CD4-positive, CD25-positive, alpha-beta regulatory T cell (primary cell): Measurements from ENCODE around the gene KDM2B. TPM values are rescaled to one million over a fixed set of nuclear protein-coding genes. Genes with fewer than 3 reads are reported as not detected.
A peak's percentile ranks its signal among the peaks of the same experiment; 100 is the strongest.

Experiments used
- ATAC-seq, 2 donors: fragments of 150-1000 bp; cut with Tn5 transposase; one replicate each; pipeline ENCODE4 v1.10.0; 2021; ENCODE audit warnings: low read depth in 2 of 2, moderate number of reproducible peaks in 2 of 2, moderate library complexity in 1 of 2
- DNase-seq, 3 donors: peaks; one replicate each; pipeline versions ENCODE4 v3.0.0 to v3.0.0-alpha.2; 2012 to 2022; ENCODE audit warnings: mixed read lengths in 1 of 3
- H3K27ac ChIP-seq: one replicate; pipeline ENCODE4 v1.7.0; 2013; ENCODE audit warnings: mild to moderate bottlenecking, low read length; ENCODE audit not compliant: insufficient read depth, poor library complexity, severe bottlenecking
- H3K27me3 ChIP-seq: one replicate; pipeline ENCODE4 v1.7.0; 2013; ENCODE audit warnings: low read length; ENCODE audit not compliant: control insufficient read depth, insufficient read depth
- H3K36me3 ChIP-seq: one replicate; pipeline ENCODE4 v1.7.0; 2013; ENCODE audit warnings: mild to moderate bottlenecking, low read length, moderate library complexity; ENCODE audit not compliant: control insufficient read depth, insufficient read depth
- H3K4me1 ChIP-seq: 2 replicates; pipeline ENCODE4 v1.7.0; 2013; ENCODE audit warnings: mild to moderate bottlenecking, low read length; ENCODE audit not compliant: insufficient read depth, control insufficient read depth, poor library complexity, severe bottlenecking
- H3K4me3 ChIP-seq: one replicate; pipeline ENCODE4 v1.7.0; 2013; ENCODE audit warnings: low read depth, mild to moderate bottlenecking, low read length, moderate library complexity
- H3K9me3 ChIP-seq, 2 experiments: 1 replicate in 1 of 2; 2 replicates in 1 of 2; pipeline ENCODE4 v1.7.0; 2013; ENCODE audit warnings: low read length in 2 of 2, mild to moderate bottlenecking in 1 of 2, moderate library complexity in 1 of 2; ENCODE audit not compliant: control insufficient read depth in 2 of 2
- H3K27ac Mint-ChIP-seq, 3 donors: one replicate each; pipeline ENCODE4 v1.8.0; 2020 to 2022; ENCODE audit warnings: mild to moderate bottlenecking in 3 of 3, mixed read lengths in 3 of 3, moderate library complexity in 2 of 3
- H3K27me3 Mint-ChIP-seq: one replicate; pipeline ENCODE4 v1.8.0; 2022; ENCODE audit warnings: mild to moderate bottlenecking, mixed read lengths
- H3K36me3 Mint-ChIP-seq: one replicate; pipeline ENCODE4 v1.8.0; 2020; ENCODE audit warnings: mixed read lengths
- H3K4me1 Mint-ChIP-seq, 4 donors: one replicate each; pipeline ENCODE4 v1.8.0; 2020 to 2022; ENCODE audit warnings: mixed read lengths in 4 of 4, mild to moderate bottlenecking in 1 of 4
- H3K4me3 Mint-ChIP-seq, 4 donors: one replicate each; pipeline ENCODE4 v1.8.0; 2020 to 2022; ENCODE audit warnings: mild to moderate bottlenecking in 4 of 4, mixed read lengths in 4 of 4, moderate library complexity in 3 of 4
- H3K9me3 Mint-ChIP-seq, 7 donors: one replicate each; pipeline ENCODE4 v1.8.0; 2020 to 2022; ENCODE audit warnings: mixed read lengths in 7 of 7, mild to moderate bottlenecking in 3 of 7, moderate library complexity in 2 of 7
- polyA plus RNA-seq, 4 donors: library from polyadenylated mRNA; unstranded; fragments of 300-500 nt; fragmentation: Illumina TruSeq; gene quantifications; one replicate each; pipeline ENCODE4 v1.2.3, GENCODE V29; 2021
- total RNA-seq: library from RNA; stranded (reverse); gene quantifications from one replicate; pipeline ENCODE4 v1.2.3, GENCODE V29; 2022

The KDM2B gene
- total and polyA plus RNA-seq, 5 donors from 2014 or later, result 9.4 to 128 (median 11.5) TPM

GRCh38 chr12:121446750-121447149 lies 134.1 kb downstream of the KDM2B start:
- H3K4me3 Mint-ChIP-seq, result no peak overlapping the region
- peaks cover 19% of the 10 kb centered on the region for H3K36me3 ChIP-seq
- DNase-seq (no peak), ATAC-seq (no peak)
- H3K27ac Mint-ChIP-seq, result peak overlapping the region in 1 of 3 donors; percentile 73
- H3K9me3 Mint-ChIP-seq, result no peaks in the 10 kb centered on the region
- peaks cover 4% of the 10 kb centered on the region for H3K36me3 Mint-ChIP-seq
- peaks cover 6 to 17% (median 13%) of the 10 kb centered on the region in 4 donors for H3K4me1 Mint-ChIP-seq
- H3K27ac ChIP-seq, result no peak overlapping the region
- no peaks in the 10 kb centered on the region for H3K9me3 ChIP-seq
- no peaks in the 10 kb centered on the region for H3K27me3 Mint-ChIP-seq
- H3K4me1 ChIP-seq, result no peaks in the 10 kb centered on the region
- no peak overlapping the region for H3K4me3 ChIP-seq
- no peaks in the 10 kb centered on the region for H3K27me3 ChIP-seq

GRCh38 chr12:121444842-121445202 lies 136.0 kb downstream of the KDM2B start:
- Histone ChIP-seq H3K27me3 (no peaks in the 10 kb centered on the region), H3K36me3 (peaks cover 26% of the 10 kb centered on the region), H3K9me3 (no peaks in the 10 kb centered on the region), H3K4me3 (no peak overlapping the region), H3K4me1 (no peaks in the 10 kb centered on the region), H3K27ac (no peak overlapping the region)
- Mint-ChIP-seq H3K36me3 (peaks cover 10% of the 10 kb centered on the region), H3K4me1 (peaks cover 4 to 15% (median 8%) of the 10 kb centered on the region in 4 donors), H3K4me3 (no peak overlapping the region), H3K27ac (no peak overlapping the region), H3K9me3 (no peaks in the 10 kb centered on the region), H3K27me3 (no peaks in the 10 kb centered on the region)
- ATAC-seq (no peak), DNase-seq (no peak)

- Histone ChIP-seq H3K36me3 (peaks cover 31% of the 10 kb centered on the region), H3K27me3 (no peaks in the 10 kb centered on the region), H3K4me3 (no peak overlapping the region), H3K27ac (no peak overlapping the region), H3K4me1 (no peaks in the 10 kb centered on the region), H3K9me3 (no peaks in the 10 kb centered on the region)
- ATAC-seq, result no peak
- no peak for DNase-seq
- Mint-ChIP-seq H3K9me3 (no peaks in the 10 kb centered on the region), H3K4me1 (peaks cover 0 to 11% (median 6%) of the 10 kb centered on the region in 4 donors), H3K27ac (peak overlapping the region in 1 of 3 donors; percentile 52), H3K4me3 (no peak overlapping the region), H3K27me3 (no peaks in the 10 kb centered on the region), H3K36me3 (peaks cover 13% of the 10 kb centered on the region)
Observed at GRCh38 chr12:121443911-121444841, 136.6 kb downstream of the KDM2B start.

- H3K9me3 ChIP-seq, result no peaks in the 10 kb centered on the region
- Mint-ChIP-seq H3K4me1 (peaks cover 0 to 9% (median 3%) of the 10 kb centered on the region in 4 donors), H3K27me3 (no peaks in the 10 kb centered on the region), H3K36me3 (peaks cover 16% of the 10 kb centered on the region), H3K9me3 (no peaks in the 10 kb centered on the region), H3K27ac (peak overlapping the region in 2 of 3 donors; percentile 60 to 71), H3K4me3 (no peak overlapping the region)
- DNase-seq (peak; percentile 30 to 47 (median 39)), ATAC-seq (peak; percentile 70 to 73)
- H3K4me1 ChIP-seq, result no peaks in the 10 kb centered on the region
- no peaks in the 10 kb centered on the region for H3K27me3 ChIP-seq
- H3K36me3 ChIP-seq, result peaks cover 34% of the 10 kb centered on the region
- H3K4me3 ChIP-seq, result no peak overlapping the region
- H3K27ac ChIP-seq, result no peak overlapping the region
Observed at GRCh38 chr12:121443193-121443870, 137.5 kb downstream of the KDM2B start.

- Mint-ChIP-seq H3K27me3 (no peaks in the 10 kb centered on the region), H3K4me3 (no peak overlapping the region), H3K27ac (no peak overlapping the region), H3K9me3 (no peaks in the 10 kb centered on the region), H3K36me3 (peaks cover 22% of the 10 kb centered on the region), H3K4me1 (peaks cover 0 to 9% (median 3%) of the 10 kb centered on the region in 4 donors)
- no peak overlapping the region for H3K4me3 ChIP-seq
- H3K27ac ChIP-seq, result no peak overlapping the region
- no peak for ATAC-seq
- no peaks in the 10 kb centered on the region for H3K4me1 ChIP-seq
- no peaks in the 10 kb centered on the region for H3K9me3 ChIP-seq
- H3K36me3 ChIP-seq, result peaks cover 38% of the 10 kb centered on the region
- no peak for DNase-seq
- no peaks in the 10 kb centered on the region for H3K27me3 ChIP-seq
Observed at GRCh38 chr12:121442028-121442948, 138.5 kb downstream of the KDM2B start.

GRCh38 chr12:121441555-121441954 lies 139.3 kb downstream of the KDM2B start:
- H3K9me3 Mint-ChIP-seq, result peaks cover 0 to 3% (median 0%) of the 10 kb centered on the region in 7 donors
- Histone ChIP-seq H3K27me3 (no peaks in the 10 kb centered on the region), H3K27ac (no peak overlapping the region), H3K9me3 (peaks cover 0 to 3% of the 10 kb centered on the region in 2 experiments), H3K4me1 (no peaks in the 10 kb centered on the region), H3K36me3 (peaks cover 46% of the 10 kb centered on the region), H3K4me3 (no peak overlapping the region)
- peaks cover 27% of the 10 kb centered on the region for H3K36me3 Mint-ChIP-seq
- ATAC-seq, result no peak
- no peak for DNase-seq
- no peak overlapping the region for H3K27ac Mint-ChIP-seq
- H3K4me1 Mint-ChIP-seq, result peaks cover 0 to 6% (median 2%) of the 10 kb centered on the region in 4 donors
- no peak overlapping the region for H3K4me3 Mint-ChIP-seq
- H3K27me3 Mint-ChIP-seq, result no peaks in the 10 kb centered on the region

GRCh38 chr12:121440768-121441167 lies 140.1 kb downstream of the KDM2B start:
- H3K36me3 Mint-ChIP-seq, result peaks cover 33% of the 10 kb centered on the region
- peaks cover 0 to 4% of the 10 kb centered on the region in 2 experiments for H3K9me3 ChIP-seq
- H3K4me3 Mint-ChIP-seq, result no peak overlapping the region
- no peak for ATAC-seq
- peaks cover 0 to 3% (median 0%) of the 10 kb centered on the region in 7 donors for H3K9me3 Mint-ChIP-seq
- H3K36me3 ChIP-seq, result peaks cover 51% of the 10 kb centered on the region
- no peak for DNase-seq
- H3K4me1 Mint-ChIP-seq, result peaks cover 0 to 6% (median under 1%) of the 10 kb centered on the region in 4 donors
- no peak overlapping the region for H3K27ac Mint-ChIP-seq
- no peaks in the 10 kb centered on the region for H3K27me3 Mint-ChIP-seq
- no peak overlapping the region for H3K4me3 ChIP-seq
- H3K27me3 ChIP-seq, result no peaks in the 10 kb centered on the region
- H3K27ac ChIP-seq, result no peak overlapping the region
- H3K4me1 ChIP-seq, result no peaks in the 10 kb centered on the region
